Measurements from ENCODE around the gene RBBP4.
A peak's percentile ranks its signal among the peaks of the same experiment; 100 is the strongest.
"Not testable (repeated sequence)": the region's sequence is repeated elsewhere in the genome, so short reads cannot be mapped to it uniquely, and the experiment has no call there.

The RBBP4 gene

GRCh38 chr1:32642292-32642827, 8.6 kb upstream of the RBBP4 start:
- DNase-seq = not testable (repeated sequence)

GRCh38 chr1:32644426-32644825, 6.6 kb upstream of the RBBP4 start:
- DNase-seq = no peak

DNA sequence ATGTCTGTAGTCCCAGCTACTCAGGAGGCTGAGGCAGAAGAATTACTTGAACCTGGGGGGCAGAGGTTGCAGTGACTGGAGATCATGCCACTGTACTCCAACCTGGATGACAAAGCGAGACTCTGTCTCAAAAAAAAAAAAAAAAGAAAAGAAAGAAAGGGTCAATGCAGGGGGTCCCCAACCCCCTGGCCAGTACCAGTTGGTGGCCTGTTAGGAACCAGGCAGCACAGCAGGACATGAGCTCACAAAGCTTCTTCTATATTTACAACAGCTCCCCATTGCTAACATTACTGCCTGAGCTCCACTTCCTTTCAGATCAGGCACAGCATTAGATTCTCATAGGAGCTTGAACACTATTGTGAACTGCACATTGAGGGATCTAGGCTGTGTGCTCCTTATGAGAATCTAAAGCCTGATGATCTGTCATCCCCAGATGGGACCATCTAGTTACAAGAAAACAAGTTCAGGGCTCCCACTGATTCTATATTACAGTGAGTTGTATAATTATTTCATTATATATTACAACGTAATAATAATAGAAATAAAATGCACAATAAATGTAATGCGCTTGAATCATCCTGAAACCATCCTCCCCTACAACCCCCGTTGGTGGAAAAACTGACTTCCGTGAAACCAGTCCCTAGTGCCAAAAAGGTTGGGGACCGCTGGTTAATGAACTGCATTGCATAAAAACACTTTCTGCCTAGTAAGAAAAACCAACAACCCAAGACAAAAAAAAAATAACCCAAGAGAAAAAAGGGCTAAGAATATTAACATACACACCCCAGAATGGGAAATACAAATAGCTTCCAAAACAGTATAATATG, 3.5 kb upstream of the RBBP4 start:
- DNase-seq = no peak

- DNase-seq = peak; percentile 94
These were observed 708 bp upstream of the RBBP4 start, which contains the start of gene ZBTB8OS for GRCh38 chr1:32650248-32650751. Gene ZBTB8OS (minus strand): TSS chr1:32650550. CDS start chr1:32650529, 21 bp downstream.

DNA sequence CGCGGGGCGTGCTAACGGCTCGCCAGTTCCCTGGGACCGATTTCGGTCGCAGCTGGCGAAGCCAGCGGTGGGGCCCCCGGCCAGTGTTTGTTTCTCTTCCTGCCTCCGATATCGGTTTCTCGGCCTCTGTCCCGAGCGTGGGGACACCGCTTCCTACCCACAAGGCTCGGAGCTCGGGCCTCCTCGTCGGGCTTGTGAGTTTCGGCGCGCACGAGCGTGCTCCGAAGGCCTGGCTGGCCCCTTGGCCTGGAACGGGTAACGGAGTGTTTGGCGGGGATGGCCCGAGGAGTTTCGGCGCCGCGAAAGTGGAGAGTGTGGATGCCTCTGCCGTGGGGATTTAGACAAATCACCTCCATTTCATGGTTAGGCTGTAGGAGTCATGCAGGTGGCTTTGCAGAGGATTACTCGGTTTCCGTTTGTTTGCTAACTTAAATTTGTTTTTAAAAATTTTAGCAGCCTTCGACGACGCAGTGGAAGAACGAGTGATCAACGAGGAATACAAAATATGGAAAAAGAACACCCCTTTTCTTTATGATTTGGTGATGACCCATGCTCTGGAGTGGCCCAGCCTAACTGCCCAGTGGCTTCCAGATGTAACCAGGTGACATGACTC, 559 bp downstream of the RBBP4 start:
- no peak for DNase-seq

- no peak for DNase-seq
These were observed 1.4 kb downstream of the RBBP4 start for GRCh38 chr1:32652244-32652962.

DNA sequence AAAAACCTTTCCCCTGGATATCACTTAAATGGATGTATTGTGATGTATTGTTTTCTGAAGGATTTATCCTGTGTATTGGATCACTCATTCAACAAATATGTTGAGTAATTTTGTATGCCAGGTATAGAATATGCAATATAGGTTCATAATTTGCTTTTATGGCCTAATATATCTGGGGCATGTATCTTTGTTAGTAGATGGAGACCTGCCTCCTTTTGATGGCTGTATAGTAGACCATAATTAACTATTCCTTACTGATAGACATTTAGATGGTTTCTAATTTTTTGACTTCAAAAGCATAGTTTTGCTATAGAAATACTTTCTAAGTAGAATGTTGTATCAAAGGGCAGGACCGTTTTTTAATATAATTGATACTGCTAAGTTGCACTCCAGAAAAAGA, 8.6 kb downstream of the RBBP4 start:
- no peak for DNase-seq

GRCh38 chr1:32665915-32666314, 14.9 kb downstream of the RBBP4 start:
- DNase-seq = no peak

GRCh38 chr1:32666901-32667566, 16.0 kb downstream of the RBBP4 start:
- no peak for DNase-seq

- DNase-seq = not testable (repeated sequence)
These were observed 17.7 kb downstream of the RBBP4 start for GRCh38 chr1:32668716-32669115.

DNA sequence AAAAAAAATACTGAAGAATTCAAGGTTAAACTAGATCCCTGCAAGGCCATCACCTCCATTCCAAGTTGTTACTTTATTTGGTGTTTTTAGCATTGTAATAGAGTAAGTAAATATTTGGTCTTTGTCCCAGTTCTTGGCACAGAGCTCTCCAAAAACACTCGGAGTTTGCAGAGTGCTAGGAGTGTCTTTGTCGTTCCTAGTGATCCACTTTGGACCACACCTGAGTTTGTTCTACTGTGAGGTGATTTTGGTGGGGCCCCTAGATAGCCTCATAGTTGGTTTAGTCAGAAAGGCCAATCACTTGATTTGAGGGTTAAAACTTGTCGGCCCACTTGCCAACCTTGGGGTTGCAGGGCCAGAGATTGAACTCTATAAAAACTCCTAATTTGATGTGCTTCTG, 25.9 kb downstream of the RBBP4 start:
- DNase-seq = no peak

GRCh38 chr1:32679993-32680392, 29.0 kb downstream of the RBBP4 start:
- not testable (repeated sequence) for DNase-seq

- no peak for DNase-seq
These were observed 29.6 kb downstream of the RBBP4 start for GRCh38 chr1:32680642-32681041.

GRCh38 chr1:32681509-32681908, 30.5 kb downstream of the RBBP4 start:
- DNase-seq = no peak

DNA sequence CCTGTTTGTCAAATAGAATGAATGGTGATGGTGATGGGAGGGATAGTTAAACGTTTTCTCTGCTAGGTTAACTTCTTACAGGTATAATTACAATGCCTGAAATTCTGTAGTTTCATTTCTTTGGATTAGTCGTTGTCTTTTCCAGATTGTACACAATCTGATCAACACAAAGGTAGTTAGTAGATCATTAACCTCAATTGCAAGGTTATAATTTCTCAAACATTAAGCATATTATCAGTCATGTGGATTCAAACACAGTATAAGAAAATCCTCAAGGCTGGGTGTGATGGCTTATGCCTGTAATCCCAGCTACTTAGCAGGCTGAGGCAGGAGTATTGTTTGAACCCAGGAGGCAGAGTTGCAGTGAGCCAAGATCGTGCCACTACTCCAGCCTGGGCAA, 31.0 kb downstream of the RBBP4 start:
- DNase-seq = no peak

- no peak for DNase-seq
These were observed 32.4 kb downstream of the RBBP4 start for GRCh38 chr1:32683397-32683796.

GRCh38 chr1:32684167-32684811, 33.3 kb downstream of the RBBP4 start:
- no peak for DNase-seq

DNA sequence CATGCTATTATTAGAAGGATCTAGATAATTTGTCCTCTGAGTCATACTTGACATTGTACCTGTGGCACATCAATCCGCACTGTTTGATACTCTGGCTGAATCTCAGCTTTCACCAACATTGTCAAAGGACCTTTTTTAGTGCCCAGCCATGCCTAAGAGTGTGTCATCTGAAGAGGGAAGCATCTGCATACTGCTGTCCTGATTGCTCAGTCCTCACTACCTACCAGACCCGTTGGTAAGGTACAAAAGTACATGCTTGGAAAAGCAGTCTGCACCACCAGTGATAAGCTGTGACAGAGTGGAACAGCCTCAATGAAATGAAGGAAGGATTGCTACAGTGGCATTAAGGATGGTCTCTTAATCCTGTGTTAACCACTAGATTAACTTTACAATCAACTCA, 34.5 kb downstream of the RBBP4 start:
- no peak for DNase-seq

DNA sequence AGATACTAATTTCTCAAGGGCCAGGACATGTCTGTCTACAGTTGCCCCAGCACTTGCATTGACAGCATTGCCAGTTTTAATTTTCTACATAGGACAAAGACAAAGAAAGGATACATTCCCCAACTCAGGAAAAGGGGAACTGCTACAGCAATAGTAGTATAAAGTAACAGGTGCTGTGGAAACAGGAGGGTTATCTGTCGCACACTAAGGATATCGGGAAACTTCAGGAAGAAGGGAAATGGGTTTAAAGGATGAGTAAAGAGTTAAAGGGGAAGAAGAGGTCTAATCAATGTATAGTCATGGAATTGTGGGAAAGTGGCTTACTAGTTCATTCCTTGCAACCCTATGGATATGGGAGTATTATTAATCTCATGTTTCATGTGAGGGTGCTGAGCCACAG, 35.4 kb downstream of the RBBP4 start:
- DNase-seq = no peak

GRCh38 chr1:32693455-32694174, 42.6 kb downstream of the RBBP4 start:
- DNase-seq = no peak

DNA sequence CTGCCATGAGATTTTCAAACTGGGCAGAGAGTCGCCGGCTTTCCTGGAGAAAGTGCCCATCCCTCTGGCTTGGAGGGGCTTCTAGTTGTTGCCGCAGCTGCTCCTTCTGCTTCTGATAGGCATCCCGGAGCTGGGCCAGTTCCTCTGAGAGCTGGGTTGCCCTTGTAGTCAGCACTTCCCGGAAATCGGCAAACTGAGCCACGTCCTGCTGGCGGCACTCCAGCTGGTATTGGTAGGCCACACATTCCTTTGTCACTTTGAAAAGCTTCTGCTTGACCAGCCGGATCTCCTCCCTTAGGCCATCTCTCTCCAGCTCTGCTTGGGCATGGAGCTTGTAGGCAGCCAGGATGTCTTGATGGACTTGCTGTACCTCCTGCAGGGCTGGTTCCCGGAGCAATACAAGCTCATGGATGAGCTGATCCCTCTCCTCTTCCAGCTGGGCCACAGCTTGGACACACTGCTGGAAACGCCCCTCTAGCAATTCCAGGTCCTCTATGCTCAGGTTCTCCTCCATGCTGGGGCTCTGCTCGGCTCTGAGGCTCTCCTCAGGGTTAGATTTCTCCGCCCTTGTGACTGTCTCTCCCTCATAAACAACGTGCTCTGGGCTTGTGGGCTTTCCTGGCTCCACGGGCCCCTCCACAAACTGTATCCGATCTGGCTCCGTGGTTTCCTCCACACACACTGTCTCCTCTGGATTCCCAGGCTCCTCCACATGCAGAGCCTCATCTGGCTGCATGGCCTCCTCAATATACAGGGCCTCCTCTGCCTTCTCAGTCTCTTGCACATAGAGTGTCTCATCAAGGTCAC, 44.3 kb downstream of the RBBP4 start:
- DNase-seq = no peak
